Testis (tissue), 2 donors: ENCODE results near the gene FBXO41.

Source experiments
- POLR2A ChIP-seq: fragments of 450-650 bp; IDR thresholded peaks from one replicate; pipeline ENCODE4 v1.6.1; 2017; ENCODE audit warnings: antibody characterized with exemption, mild to moderate bottlenecking, moderate library complexity
- TF ChIP-seq, protein P1 (sequence below), 3 experiments: fragments of 450-650 bp in 2 of 3; fragments of 200-600 bp in 1 of 3; sonication (generic) in 1 of 3; IDR thresholded peaks; one replicate each; pipeline ENCODE4 v1.5.1; 2016 to 2019; ENCODE audit warnings: antibody characterized with exemption in 3 of 3, mild to moderate bottlenecking in 2 of 3, moderate library complexity in 1 of 3

GRCh38 chr2:73282924-73283544 is 1.2 kb downstream of the FBXO41 start:
- no peak for TF ChIP-seq POLR2A
- TF ChIP-seq, protein P1, sequence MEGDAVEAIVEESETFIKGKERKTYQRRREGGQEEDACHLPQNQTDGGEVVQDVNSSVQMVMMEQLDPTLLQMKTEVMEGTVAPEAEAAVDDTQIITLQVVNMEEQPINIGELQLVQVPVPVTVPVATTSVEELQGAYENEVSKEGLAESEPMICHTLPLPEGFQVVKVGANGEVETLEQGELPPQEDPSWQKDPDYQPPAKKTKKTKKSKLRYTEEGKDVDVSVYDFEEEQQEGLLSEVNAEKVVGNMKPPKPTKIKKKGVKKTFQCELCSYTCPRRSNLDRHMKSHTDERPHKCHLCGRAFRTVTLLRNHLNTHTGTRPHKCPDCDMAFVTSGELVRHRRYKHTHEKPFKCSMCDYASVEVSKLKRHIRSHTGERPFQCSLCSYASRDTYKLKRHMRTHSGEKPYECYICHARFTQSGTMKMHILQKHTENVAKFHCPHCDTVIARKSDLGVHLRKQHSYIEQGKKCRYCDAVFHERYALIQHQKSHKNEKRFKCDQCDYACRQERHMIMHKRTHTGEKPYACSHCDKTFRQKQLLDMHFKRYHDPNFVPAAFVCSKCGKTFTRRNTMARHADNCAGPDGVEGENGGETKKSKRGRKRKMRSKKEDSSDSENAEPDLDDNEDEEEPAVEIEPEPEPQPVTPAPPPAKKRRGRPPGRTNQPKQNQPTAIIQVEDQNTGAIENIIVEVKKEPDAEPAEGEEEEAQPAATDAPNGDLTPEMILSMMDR (IDR thresholded peaks at IDR 0.05), result no peak
